Measurements from ENCODE around the gene PICK1.

- TF ChIP-seq, protein P1, sequence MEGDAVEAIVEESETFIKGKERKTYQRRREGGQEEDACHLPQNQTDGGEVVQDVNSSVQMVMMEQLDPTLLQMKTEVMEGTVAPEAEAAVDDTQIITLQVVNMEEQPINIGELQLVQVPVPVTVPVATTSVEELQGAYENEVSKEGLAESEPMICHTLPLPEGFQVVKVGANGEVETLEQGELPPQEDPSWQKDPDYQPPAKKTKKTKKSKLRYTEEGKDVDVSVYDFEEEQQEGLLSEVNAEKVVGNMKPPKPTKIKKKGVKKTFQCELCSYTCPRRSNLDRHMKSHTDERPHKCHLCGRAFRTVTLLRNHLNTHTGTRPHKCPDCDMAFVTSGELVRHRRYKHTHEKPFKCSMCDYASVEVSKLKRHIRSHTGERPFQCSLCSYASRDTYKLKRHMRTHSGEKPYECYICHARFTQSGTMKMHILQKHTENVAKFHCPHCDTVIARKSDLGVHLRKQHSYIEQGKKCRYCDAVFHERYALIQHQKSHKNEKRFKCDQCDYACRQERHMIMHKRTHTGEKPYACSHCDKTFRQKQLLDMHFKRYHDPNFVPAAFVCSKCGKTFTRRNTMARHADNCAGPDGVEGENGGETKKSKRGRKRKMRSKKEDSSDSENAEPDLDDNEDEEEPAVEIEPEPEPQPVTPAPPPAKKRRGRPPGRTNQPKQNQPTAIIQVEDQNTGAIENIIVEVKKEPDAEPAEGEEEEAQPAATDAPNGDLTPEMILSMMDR (IDR thresholded peaks at IDR 0.05): no peak
- TF ChIP-seq POLR2A (IDR thresholded peaks at IDR 0.05): no peak
Observed at GRCh38 chr22:38040953-38041759, 16.0 kb upstream of the PICK1 start.

Data from thyroid gland (tissue), 4 donors.